Epithelial cell of esophagus (primary cell): Measurements from ENCODE around the gene GALNT1.

ENCODE experiments used
- DNase-seq: peaks from one replicate; pipeline ENCODE4 v3.0.0; 2010; ENCODE audit warnings: low read depth
- H3K4me3 ChIP-seq: 2 replicates; pipeline ENCODE4 v1.5.1; 2011; ENCODE audit warnings: mild to moderate bottlenecking, low read length, control low read depth
- CTCF ChIP-seq: IDR thresholded peaks from 2 replicates; pipeline ENCODE4 v1.5.1; 2011; ENCODE audit warnings: low read depth, mild to moderate bottlenecking, low read length, control low read depth, inconsistent platforms; ENCODE audit not compliant: insufficient read depth; ENCODE audit errors: missing control alignments

Gene GALNT1

GRCh38 chr18:35731701-35732100 is 150.2 kb downstream of the GALNT1 start:
- no peak overlapping the region for H3K4me3 ChIP-seq
- no peak for TF ChIP-seq CTCF
- DNase-seq: no peak

- no peak overlapping the region for H3K4me3 ChIP-seq
- TF ChIP-seq CTCF: no peak
- no peak for DNase-seq
Observed at GRCh38 chr18:35732162-35732561, 150.6 kb downstream of the GALNT1 start.

- H3K4me3 ChIP-seq: no peak overlapping the region
- DNase-seq: peak; percentile 5
- TF ChIP-seq CTCF: no peak
Observed at GRCh38 chr18:35732636-35733035, 151.1 kb downstream of the GALNT1 start.

- no peak overlapping the region for H3K4me3 ChIP-seq
- no peak for TF ChIP-seq CTCF
- DNase-seq: no peak
Observed at GRCh38 chr18:35733408-35733807, 151.9 kb downstream of the GALNT1 start.

GRCh38 chr18:35736696-35737095 is 155.2 kb downstream of the GALNT1 start:
- TF ChIP-seq CTCF: no peak
- no peak overlapping the region for H3K4me3 ChIP-seq
- DNase-seq: no peak

- H3K4me3 ChIP-seq: no peak overlapping the region
- no peak for DNase-seq
Observed at GRCh38 chr18:35739778-35740177, 158.2 kb downstream of the GALNT1 start.

More at GRCh38 chr18:35739778-35740177, 158.2 kb downstream of the GALNT1 start:
- no peak for TF ChIP-seq CTCF
